PFSK-1 (cell line): Measurements from ENCODE around the gene RXFP4.

Source experiments
- POLR2AphosphoS5 ChIP-seq: IDR thresholded peaks from 2 replicates; pipeline ENCODE4 v1.6.1; 2012; ENCODE audit warnings: low read depth, mild to moderate bottlenecking, control low read depth, low read length, moderate library complexity
- TF ChIP-seq, protein P1 (sequence below), 2 experiments: IDR thresholded peaks; 2 replicates each; pipeline versions ENCODE4 v1.6.1 to v1.8.0; 2011 to 2012; ENCODE audit warnings: low read depth in 2 of 2, low read length in 2 of 2, control low read depth in 1 of 2, inconsistent platforms in 1 of 2, mild to moderate bottlenecking in 1 of 2, moderate library complexity in 1 of 2; ENCODE audit not compliant: insufficient read depth in 1 of 2

DNA sequence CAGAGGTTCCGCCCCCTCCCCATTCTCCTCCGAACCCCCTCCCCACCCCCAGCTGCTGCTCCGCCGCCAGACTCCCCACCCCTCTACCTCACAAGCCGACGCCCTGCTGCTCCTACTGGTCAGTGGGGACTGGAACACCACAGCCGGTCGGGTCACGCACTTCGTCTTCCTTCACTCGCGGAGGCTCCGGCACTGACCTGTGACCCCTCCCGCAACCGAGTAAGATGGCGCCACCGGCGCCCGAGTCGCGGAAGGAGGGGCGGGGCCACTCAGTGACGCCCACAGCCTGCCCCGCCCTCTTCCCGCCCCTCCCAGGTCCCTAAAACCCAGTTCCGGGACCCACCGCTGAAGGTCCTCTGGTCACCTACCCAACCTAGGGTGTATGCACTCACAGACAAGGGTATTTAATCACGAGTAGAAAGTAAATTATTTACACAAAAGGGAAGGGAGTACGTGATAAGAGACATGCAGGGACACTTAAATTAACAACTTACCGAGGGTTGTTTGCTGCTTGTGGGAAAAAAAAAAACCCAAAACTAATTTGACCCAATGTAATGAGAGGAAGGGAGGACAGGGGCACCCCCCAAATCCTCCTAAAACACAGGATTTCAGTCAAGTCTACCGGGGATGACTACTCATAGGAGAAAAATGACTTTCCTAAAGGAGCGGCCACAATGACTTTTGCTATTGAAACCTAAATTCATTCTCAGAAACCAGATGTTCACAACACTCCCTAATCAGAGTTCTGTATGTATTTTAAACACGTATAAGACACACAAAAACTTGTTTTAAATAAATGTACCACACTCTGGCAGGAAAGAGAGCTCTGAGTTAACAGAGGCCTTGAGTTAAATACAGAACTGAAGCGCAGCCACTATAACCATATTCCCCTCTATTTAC, 30.0 kb upstream of the RXFP4 start, which contains the start of gene RIT1:
- peak; percentile 73 for TF ChIP-seq POLR2AphosphoS5
- TF ChIP-seq, protein P1, sequence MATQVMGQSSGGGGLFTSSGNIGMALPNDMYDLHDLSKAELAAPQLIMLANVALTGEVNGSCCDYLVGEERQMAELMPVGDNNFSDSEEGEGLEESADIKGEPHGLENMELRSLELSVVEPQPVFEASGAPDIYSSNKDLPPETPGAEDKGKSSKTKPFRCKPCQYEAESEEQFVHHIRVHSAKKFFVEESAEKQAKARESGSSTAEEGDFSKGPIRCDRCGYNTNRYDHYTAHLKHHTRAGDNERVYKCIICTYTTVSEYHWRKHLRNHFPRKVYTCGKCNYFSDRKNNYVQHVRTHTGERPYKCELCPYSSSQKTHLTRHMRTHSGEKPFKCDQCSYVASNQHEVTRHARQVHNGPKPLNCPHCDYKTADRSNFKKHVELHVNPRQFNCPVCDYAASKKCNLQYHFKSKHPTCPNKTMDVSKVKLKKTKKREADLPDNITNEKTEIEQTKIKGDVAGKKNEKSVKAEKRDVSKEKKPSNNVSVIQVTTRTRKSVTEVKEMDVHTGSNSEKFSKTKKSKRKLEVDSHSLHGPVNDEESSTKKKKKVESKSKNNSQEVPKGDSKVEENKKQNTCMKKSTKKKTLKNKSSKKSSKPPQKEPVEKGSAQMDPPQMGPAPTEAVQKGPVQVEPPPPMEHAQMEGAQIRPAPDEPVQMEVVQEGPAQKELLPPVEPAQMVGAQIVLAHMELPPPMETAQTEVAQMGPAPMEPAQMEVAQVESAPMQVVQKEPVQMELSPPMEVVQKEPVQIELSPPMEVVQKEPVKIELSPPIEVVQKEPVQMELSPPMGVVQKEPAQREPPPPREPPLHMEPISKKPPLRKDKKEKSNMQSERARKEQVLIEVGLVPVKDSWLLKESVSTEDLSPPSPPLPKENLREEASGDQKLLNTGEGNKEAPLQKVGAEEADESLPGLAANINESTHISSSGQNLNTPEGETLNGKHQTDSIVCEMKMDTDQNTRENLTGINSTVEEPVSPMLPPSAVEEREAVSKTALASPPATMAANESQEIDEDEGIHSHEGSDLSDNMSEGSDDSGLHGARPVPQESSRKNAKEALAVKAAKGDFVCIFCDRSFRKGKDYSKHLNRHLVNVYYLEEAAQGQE (IDR thresholded peaks at IDR 0.05; ENCODE audit: insufficient read depth in 1 of 2, low read depth in 2 of 2, low read length in 2 of 2): no peak
